ENCODE data around the gene TCL1A.

Gene TCL1A

GRCh38 chr14:95705518-95705917 is 8.4 kb downstream of the TCL1A start:
- DNase-seq (ENCODE audit: low read depth in 2 of 2): no peak

GRCh38 chr14:95703805-95704204 is 10.1 kb downstream of the TCL1A start:
- no peak for DNase-seq (ENCODE audit: low read depth in 2 of 2)

- DNase-seq (ENCODE audit: low read depth in 2 of 2): no peak
Observed at GRCh38 chr14:95703341-95703740, 10.6 kb downstream of the TCL1A start.

- DNase-seq (ENCODE audit: low read depth in 2 of 2): peak; percentile 9 to 35
Observed at GRCh38 chr14:95701846-95702221, 12.1 kb downstream of the TCL1A start.

GRCh38 chr14:95700221-95700976 is 13.5 kb downstream of the TCL1A start:
- no peak for DNase-seq (ENCODE audit: low read depth in 2 of 2)

- no peak for DNase-seq (ENCODE audit: low read depth in 2 of 2)
Observed at GRCh38 chr14:95699412-95699811, 14.5 kb downstream of the TCL1A start.

- DNase-seq (ENCODE audit: low read depth in 2 of 2): no peak
Observed at GRCh38 chr14:95698287-95698686, 15.6 kb downstream of the TCL1A start.

- DNase-seq (ENCODE audit: low read depth in 2 of 2): no peak
Observed at GRCh38 chr14:95697764-95698163, 16.2 kb downstream of the TCL1A start.

GRCh38 chr14:95696741-95697140 is 17.2 kb downstream of the TCL1A start:
- DNase-seq (ENCODE audit: low read depth in 2 of 2): no peak

GRCh38 chr14:95695913-95696312 is 18.0 kb downstream of the TCL1A start:
- no peak for DNase-seq (ENCODE audit: low read depth in 2 of 2)

GRCh38 chr14:95695051-95695450 is 18.9 kb downstream of the TCL1A start:
- no peak for DNase-seq (ENCODE audit: low read depth in 2 of 2)

GRCh38 chr14:95692109-95692508 is 21.8 kb downstream of the TCL1A start:
- DNase-seq (ENCODE audit: low read depth in 2 of 2): no peak

GRCh38 chr14:95691591-95691990 is 22.3 kb downstream of the TCL1A start:
- DNase-seq (ENCODE audit: low read depth in 2 of 2): no peak

- no peak for DNase-seq (ENCODE audit: low read depth in 2 of 2)
Observed at GRCh38 chr14:95690815-95691214, 23.1 kb downstream of the TCL1A start.

- DNase-seq (ENCODE audit: low read depth in 2 of 2): no peak
Observed at GRCh38 chr14:95689441-95689840, 24.5 kb downstream of the TCL1A start.

GRCh38 chr14:95686935-95687334 is 27.0 kb downstream of the TCL1A start:
- no peak for DNase-seq (ENCODE audit: low read depth in 2 of 2)

GRCh38 chr14:95685978-95686922 is 27.7 kb downstream of the TCL1A start, which contains the start of gene TCL1B:
Gene TCL1B, plus strand, starts transcription at chr14:95686426. Its CDS starts 42 bp downstream, at chr14:95686468.
- no peak for DNase-seq (ENCODE audit: low read depth in 2 of 2)

GRCh38 chr14:95683793-95684192 is 30.1 kb downstream of the TCL1A start:
- DNase-seq (ENCODE audit: low read depth in 2 of 2): no peak

- DNase-seq (ENCODE audit: low read depth in 2 of 2): no peak
Observed at GRCh38 chr14:95681153-95681552, 32.8 kb downstream of the TCL1A start.

GRCh38 chr14:95679998-95680735 is 33.8 kb downstream of the TCL1A start:
- DNase-seq (ENCODE audit: low read depth in 2 of 2): no peak

GRCh38 chr14:95679148-95679815 is 34.6 kb downstream of the TCL1A start:
- no peak for DNase-seq (ENCODE audit: low read depth in 2 of 2)
